Neural cell (in vitro differentiated cells): Measurements from ENCODE around the gene ZC3H8. TPM values are rescaled to one million over a fixed set of nuclear protein-coding genes. Genes with fewer than 3 reads are reported as not detected.

ENCODE experiments used
- H2AFZ ChIP-seq: fragments of 200-600, 300-800 bp; sonication (generic), shearing (Covaris generic); 2 replicates; pipeline ENCODE4 v1.6.0; 2014; ENCODE audit warnings: low read depth, mild to moderate bottlenecking, antibody characterized with exemption, low read length, moderate library complexity
- H3F3A ChIP-seq: fragments of 200-600 bp; shearing (Covaris generic); 2 replicates; pipeline ENCODE4 v1.6.1; 2016; ENCODE audit warnings: mild to moderate bottlenecking, moderate library complexity, mixed read lengths, antibody characterized with exemption, low read length; ENCODE audit not compliant: insufficient read depth, poor library complexity, severe bottlenecking
- H3K27ac ChIP-seq: fragments of 200-600, 300-800 bp; sonication (generic), shearing (Covaris generic); 2 replicates; pipeline ENCODE4 v1.5.1; 2014; ENCODE audit warnings: mild to moderate bottlenecking, low read length, moderate library complexity
- H3K27me3 ChIP-seq: fragments of 300-800, 200-600 bp; sonication (generic), shearing (Covaris generic); 2 replicates; pipeline ENCODE4 v1.6.0; 2014; ENCODE audit warnings: mild to moderate bottlenecking, low read depth, low read length, moderate library complexity; ENCODE audit not compliant: insufficient read depth
- H3K36me3 ChIP-seq: fragments of 300-800, 200-600 bp; sonication (generic), shearing (Covaris generic); 2 replicates; pipeline ENCODE4 v1.5.1; 2014; ENCODE audit warnings: mild to moderate bottlenecking, antibody characterized with exemption, low read length, moderate library complexity; ENCODE audit not compliant: insufficient read depth
- H3K4me2 ChIP-seq: fragments of 300-800, 200-600 bp; sonication (generic), shearing (Covaris generic); 2 replicates; pipeline ENCODE4 v1.6.0; 2014; ENCODE audit warnings: mild to moderate bottlenecking, low read length
- H3K4me3 ChIP-seq: fragments of 300-800, 200-600 bp; sonication (generic), shearing (Covaris generic); 2 replicates; pipeline ENCODE4 v1.5.1; 2014; ENCODE audit warnings: mild to moderate bottlenecking, low read length, moderate library complexity
- H3K79me2 ChIP-seq: fragments of 200-600 bp; shearing (Covaris generic); replicated peaks from 2 replicates; pipeline ENCODE4 v1.6.0; 2014; ENCODE audit warnings: mild to moderate bottlenecking, low read length, moderate library complexity; ENCODE audit not compliant: insufficient read depth
- H3K9ac ChIP-seq: fragments of 300-800, 200-600 bp; sonication (generic), shearing (Covaris generic); 2 replicates; pipeline ENCODE4 v1.6.1; 2016; ENCODE audit warnings: mild to moderate bottlenecking, low read length, mixed read lengths
- H3K9me2 ChIP-seq: fragments of 200-600 bp; shearing (Covaris generic); 2 replicates; pipeline ENCODE4 v1.6.1; 2016; ENCODE audit warnings: mild to moderate bottlenecking, low read length, mixed read lengths; ENCODE audit not compliant: insufficient read depth
- H3K9me3 ChIP-seq: fragments of 200-600, 300-800 bp; sonication (generic), shearing (Covaris generic); 2 replicates; pipeline ENCODE4 v1.6.1; 2016; ENCODE audit warnings: mild to moderate bottlenecking, mixed run types, low read length, moderate library complexity, mixed read lengths
- H4K20me1 ChIP-seq: fragments of 200-600 bp; shearing (Covaris generic); 2 replicates; pipeline ENCODE4 v1.6.1; 2016; ENCODE audit warnings: mild to moderate bottlenecking, mixed run types; ENCODE audit not compliant: insufficient read depth
- CTCF ChIP-seq: fragments of 450-650 bp; IDR thresholded peaks from 2 replicates; pipeline ENCODE4 v1.5.1; 2014; ENCODE audit warnings: antibody characterized with exemption, mild to moderate bottlenecking, moderate library complexity; ENCODE audit not compliant: poor library complexity, severe bottlenecking
- EP300 ChIP-seq: fragments of 450-650 bp; conservative IDR thresholded peaks from 2 replicates; pipeline ENCODE4 v1.6.1; 2014; ENCODE audit warnings: antibody characterized with exemption, mild to moderate bottlenecking, moderate library complexity; ENCODE audit not compliant: poor library complexity, severe bottlenecking
- EZH2 ChIP-seq: fragments of 200-600, 300-800 bp; shearing (Covaris generic), sonication (generic); IDR thresholded peaks from 2 replicates; pipeline ENCODE4 v1.6.1; 2014; ENCODE audit warnings: antibody characterized with exemption, low read length, borderline replicate concordance, mild to moderate bottlenecking; ENCODE audit not compliant: insufficient read depth, poor library complexity, severe bottlenecking
- MXI1 ChIP-seq: fragments of 450-650 bp; conservative IDR thresholded peaks from 2 replicates; pipeline ENCODE4 v1.6.1; 2014; ENCODE audit warnings: antibody characterized with exemption, mild to moderate bottlenecking; ENCODE audit not compliant: poor library complexity, severe bottlenecking
- POLR2AphosphoS5 ChIP-seq: IDR thresholded peaks from 2 replicates; pipeline ENCODE4 v1.6.1; 2012
- RAD21 ChIP-seq: fragments of 450-650 bp; conservative IDR thresholded peaks from 2 replicates; pipeline ENCODE4 v1.6.1; 2014; ENCODE audit warnings: antibody characterized with exemption, mild to moderate bottlenecking, moderate library complexity
- SMC3 ChIP-seq: fragments of 450-650 bp; conservative IDR thresholded peaks from 2 replicates; pipeline ENCODE4 v1.6.1; 2014; ENCODE audit warnings: antibody characterized with exemption, mild to moderate bottlenecking, moderate library complexity; ENCODE audit not compliant: poor library complexity
- TAF1 ChIP-seq: IDR thresholded peaks from 2 replicates; pipeline ENCODE4 v1.6.1; 2012; ENCODE audit warnings: low read depth
- polyA plus RNA-seq: library from polyadenylated mRNA; depleted of rRNA; stranded (reverse); fragments of >200 nt; gene quantifications from 2 replicates; pipeline ENCODE4 v1.2.3, GENCODE V29; 2014
- TF ChIP-seq, protein P1 (sequence below): IDR thresholded peaks from 2 replicates; pipeline ENCODE4 v1.6.1; 2012; ENCODE audit warnings: borderline replicate concordance

ZC3H8 gene
- polyA plus RNA-seq, 1 donor from 2014 or later, result 26.5 TPM

DNA sequence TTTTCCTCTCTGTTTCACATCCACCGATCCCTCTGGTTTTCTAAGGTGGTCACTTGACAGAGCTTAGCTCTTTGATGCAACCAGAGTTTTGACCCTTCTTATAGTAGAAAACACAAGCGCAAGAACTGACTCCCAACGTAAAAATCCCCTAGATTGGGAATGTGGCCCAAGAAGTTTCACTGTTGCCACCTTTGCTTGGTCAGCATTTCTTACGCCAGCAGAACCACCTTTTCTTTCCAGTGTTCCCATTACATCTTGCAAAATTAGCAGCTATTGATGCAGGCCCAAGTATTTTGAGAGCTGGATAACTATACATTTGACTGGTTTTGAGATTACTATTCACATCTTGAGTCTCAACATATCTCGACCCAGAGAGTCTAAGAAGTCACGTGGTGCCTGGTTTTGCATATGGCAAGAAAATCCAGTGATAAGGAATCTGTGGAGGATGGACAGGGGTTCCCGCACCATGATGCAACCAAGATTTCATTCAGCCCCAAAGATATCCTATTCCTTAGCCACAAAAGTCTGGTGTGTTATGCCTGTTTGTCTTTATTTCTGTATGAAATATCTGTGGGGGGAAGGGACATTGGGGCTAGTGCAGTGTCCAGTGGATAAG lies 78.8 kb downstream of the ZC3H8 start:
- no peaks in the 10 kb centered on the region for H3K79me2 ChIP-seq
- no peak overlapping the region for H3K4me3 ChIP-seq
- H2AFZ ChIP-seq, result no peak overlapping the region
- H4K20me1 ChIP-seq, result no peaks in the 10 kb centered on the region
- no peak for TF ChIP-seq TAF1
- TF ChIP-seq, protein P1, sequence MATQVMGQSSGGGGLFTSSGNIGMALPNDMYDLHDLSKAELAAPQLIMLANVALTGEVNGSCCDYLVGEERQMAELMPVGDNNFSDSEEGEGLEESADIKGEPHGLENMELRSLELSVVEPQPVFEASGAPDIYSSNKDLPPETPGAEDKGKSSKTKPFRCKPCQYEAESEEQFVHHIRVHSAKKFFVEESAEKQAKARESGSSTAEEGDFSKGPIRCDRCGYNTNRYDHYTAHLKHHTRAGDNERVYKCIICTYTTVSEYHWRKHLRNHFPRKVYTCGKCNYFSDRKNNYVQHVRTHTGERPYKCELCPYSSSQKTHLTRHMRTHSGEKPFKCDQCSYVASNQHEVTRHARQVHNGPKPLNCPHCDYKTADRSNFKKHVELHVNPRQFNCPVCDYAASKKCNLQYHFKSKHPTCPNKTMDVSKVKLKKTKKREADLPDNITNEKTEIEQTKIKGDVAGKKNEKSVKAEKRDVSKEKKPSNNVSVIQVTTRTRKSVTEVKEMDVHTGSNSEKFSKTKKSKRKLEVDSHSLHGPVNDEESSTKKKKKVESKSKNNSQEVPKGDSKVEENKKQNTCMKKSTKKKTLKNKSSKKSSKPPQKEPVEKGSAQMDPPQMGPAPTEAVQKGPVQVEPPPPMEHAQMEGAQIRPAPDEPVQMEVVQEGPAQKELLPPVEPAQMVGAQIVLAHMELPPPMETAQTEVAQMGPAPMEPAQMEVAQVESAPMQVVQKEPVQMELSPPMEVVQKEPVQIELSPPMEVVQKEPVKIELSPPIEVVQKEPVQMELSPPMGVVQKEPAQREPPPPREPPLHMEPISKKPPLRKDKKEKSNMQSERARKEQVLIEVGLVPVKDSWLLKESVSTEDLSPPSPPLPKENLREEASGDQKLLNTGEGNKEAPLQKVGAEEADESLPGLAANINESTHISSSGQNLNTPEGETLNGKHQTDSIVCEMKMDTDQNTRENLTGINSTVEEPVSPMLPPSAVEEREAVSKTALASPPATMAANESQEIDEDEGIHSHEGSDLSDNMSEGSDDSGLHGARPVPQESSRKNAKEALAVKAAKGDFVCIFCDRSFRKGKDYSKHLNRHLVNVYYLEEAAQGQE, result no peak
- no peak for TF ChIP-seq CTCF
- no peak for TF ChIP-seq EZH2
- TF ChIP-seq RAD21, result no peak
- no peak for TF ChIP-seq MXI1
- TF ChIP-seq POLR2AphosphoS5, result no peak
- no peak for TF ChIP-seq SMC3
- TF ChIP-seq EP300, result no peak
- no peak overlapping the region for H3K4me2 ChIP-seq
- no peaks in the 10 kb centered on the region for H3K27me3 ChIP-seq
- H3F3A ChIP-seq, result no peaks in the 10 kb centered on the region
- no peaks in the 10 kb centered on the region for H3K36me3 ChIP-seq
- H3K27ac ChIP-seq, result no peak overlapping the region
- no peaks in the 10 kb centered on the region for H3K9me2 ChIP-seq
- no peak overlapping the region for H3K9ac ChIP-seq
- H3K9me3 ChIP-seq, result peaks cover 3% of the 10 kb centered on the region

DNA sequence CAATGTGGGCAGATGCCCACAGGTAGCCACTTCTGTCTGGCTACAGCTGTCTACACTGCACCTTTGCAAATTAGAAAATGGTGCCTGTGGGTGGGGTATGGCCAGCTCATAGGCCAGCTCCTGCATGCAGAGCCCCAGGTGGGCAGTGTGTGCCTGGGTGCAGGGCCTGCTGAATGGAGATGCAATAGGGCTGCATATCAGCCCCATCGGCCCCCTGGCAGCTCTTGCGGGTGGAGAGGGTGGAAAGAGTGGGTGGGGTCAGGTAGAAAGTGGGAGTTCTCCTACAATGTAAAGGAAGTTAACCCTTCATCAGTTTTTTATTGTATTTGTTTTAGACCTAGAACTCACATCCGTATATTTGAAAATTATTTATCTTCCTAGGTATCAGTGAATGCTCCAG lies 79.5 kb downstream of the ZC3H8 start:
- no peaks in the 10 kb centered on the region for H3K27me3 ChIP-seq
- H3K36me3 ChIP-seq, result no peaks in the 10 kb centered on the region
- H3K9me3 ChIP-seq, result peaks cover 3% of the 10 kb centered on the region
- H3K4me2 ChIP-seq, result no peak overlapping the region
- H3K4me3 ChIP-seq, result no peak overlapping the region
- no peaks in the 10 kb centered on the region for H3F3A ChIP-seq
- H3K9me2 ChIP-seq, result no peaks in the 10 kb centered on the region
- H3K27ac ChIP-seq, result no peak overlapping the region
- H3K79me2 ChIP-seq, result no peaks in the 10 kb centered on the region
- TF ChIP-seq, protein P1, result no peak
- no peak for TF ChIP-seq EP300
- TF ChIP-seq POLR2AphosphoS5, result no peak
- TF ChIP-seq EZH2, result no peak
- no peak for TF ChIP-seq SMC3
- TF ChIP-seq RAD21, result no peak
- TF ChIP-seq TAF1, result no peak
- no peak for TF ChIP-seq MXI1
- TF ChIP-seq CTCF, result no peak
- H3K9ac ChIP-seq, result no peak overlapping the region
- H2AFZ ChIP-seq, result no peak overlapping the region
- no peaks in the 10 kb centered on the region for H4K20me1 ChIP-seq
